WERI-Rb-1 (cell line): ENCODE results near the gene SH3TC1.

Experiments
- DNase-seq: peaks from one replicate; pipeline ENCODE4 v3.0.0-alpha.2; 2020
- H3K27ac ChIP-seq: fragments of 250-450 bp; sonication (Bioruptor Pico); 2 replicates; pipeline ENCODE4 v1.5.1; 2020; ENCODE audit warnings: mild to moderate bottlenecking, moderate library complexity
- H3K27me3 ChIP-seq: fragments of 250-450 bp; sonication (Bioruptor Pico); 2 replicates; pipeline ENCODE4 v1.5.1; 2021; ENCODE audit warnings: mild to moderate bottlenecking, low read depth, moderate library complexity; ENCODE audit not compliant: insufficient read depth, severe bottlenecking
- H3K36me3 ChIP-seq: fragments of 250-450 bp; sonication (Bioruptor Pico); 2 replicates; pipeline ENCODE4 v1.5.1; 2020; ENCODE audit warnings: mild to moderate bottlenecking, moderate library complexity
- H3K4me3 ChIP-seq: 2 replicates; pipeline ENCODE4 v1.5.1; 2011; ENCODE audit warnings: low read depth, mild to moderate bottlenecking, control low read depth, low read length
- H3K9me3 ChIP-seq: fragments of 250-450 bp; sonication (Bioruptor Pico); 2 replicates; pipeline ENCODE4 v1.5.1; 2021; ENCODE audit warnings: mild to moderate bottlenecking, moderate library complexity; ENCODE audit not compliant: severe bottlenecking
- CTCF ChIP-seq: IDR thresholded peaks from 2 replicates; pipeline ENCODE4 v1.5.1; 2011; ENCODE audit warnings: low read depth, mild to moderate bottlenecking, control low read depth, inconsistent platforms, low read length

The SH3TC1 gene

GRCh38 chr4:8180310-8181093 lies 18.6 kb upstream of the SH3TC1 start:
- Histone ChIP-seq H3K36me3 (no peaks in the 10 kb centered on the region), H3K27me3 (no peaks in the 10 kb centered on the region), H3K4me3 (no peak overlapping the region), H3K9me3 (no peaks in the 10 kb centered on the region), H3K27ac (no peak overlapping the region)
- TF ChIP-seq CTCF = no peak
- DNase-seq = no peak

- Histone ChIP-seq H3K36me3 (no peaks in the 10 kb centered on the region), H3K27me3 (no peaks in the 10 kb centered on the region), H3K4me3 (no peak overlapping the region), H3K9me3 (no peaks in the 10 kb centered on the region), H3K27ac (no peak overlapping the region)
- no peak for TF ChIP-seq CTCF
- DNase-seq = no peak
Observed at GRCh38 chr4:8181119-8181518, 18.0 kb upstream of the SH3TC1 start.

- DNase-seq = no peak
- no peak for TF ChIP-seq CTCF
- Histone ChIP-seq H3K9me3 (no peaks in the 10 kb centered on the region), H3K36me3 (no peaks in the 10 kb centered on the region), H3K4me3 (no peak overlapping the region), H3K27me3 (no peaks in the 10 kb centered on the region), H3K27ac (no peak overlapping the region)
Observed at GRCh38 chr4:8181844-8182243, 17.2 kb upstream of the SH3TC1 start.

- H3K27me3 ChIP-seq = no peaks in the 10 kb centered on the region
- DNase-seq = no peak
- H3K36me3 ChIP-seq = no peaks in the 10 kb centered on the region
- H3K4me3 ChIP-seq = no peak overlapping the region
- no peak for TF ChIP-seq CTCF
- no peaks in the 10 kb centered on the region for H3K9me3 ChIP-seq
- H3K27ac ChIP-seq = no peak overlapping the region
Observed at GRCh38 chr4:8182294-8182693, 16.8 kb upstream of the SH3TC1 start.

- DNase-seq = no peak
- H3K27ac ChIP-seq = no peak overlapping the region
- H3K9me3 ChIP-seq = no peaks in the 10 kb centered on the region
- H3K27me3 ChIP-seq = no peaks in the 10 kb centered on the region
- H3K36me3 ChIP-seq = no peaks in the 10 kb centered on the region
- H3K4me3 ChIP-seq = no peak overlapping the region
- no peak for TF ChIP-seq CTCF
Observed at GRCh38 chr4:8182858-8183725, 16.0 kb upstream of the SH3TC1 start.
